G401 (cell line): ENCODE data around the gene PDK3. TPM values are rescaled to one million over a fixed set of nuclear protein-coding genes. Genes with fewer than 3 reads are reported as not detected.

Experiments used
- DNase-seq: peaks from one replicate; pipeline ENCODE4 v3.0.0-alpha.2; 2015; ENCODE audit warnings: low spot score
- in situ Hi-C: cut with HindIII; loops from 2 replicates; pipeline ENCODE4 v1.10.0; 2016; ENCODE audit warnings: low sequenced_read_pairs, mixed read lengths
- total RNA-seq: library from RNA; depleted of rRNA; stranded (reverse); fragments of >200 nt; shearing (Covaris generic); gene quantifications from 2 replicates; pipeline ENCODE4 v1.2.3, GENCODE V29; 2014; rRNA removed

PDK3 gene
- total RNA-seq, 1 experiment from 2014 or later: 27.8 TPM

- in situ Hi-C loops: no loop called here
- no peak for DNase-seq
These were observed 63.5 kb downstream of the PDK3 start for GRCh38 chrX:24528605-24529004.

- no peak for DNase-seq
- in situ Hi-C loops: no loop called here
These were observed 71.5 kb downstream of the PDK3 start for GRCh38 chrX:24536551-24536950.

- in situ Hi-C loops: no loop called here
- no peak for DNase-seq
These were observed 77.7 kb downstream of the PDK3 start for GRCh38 chrX:24542756-24543155.

- no peak for DNase-seq
- in situ Hi-C loops: no loop called here
These were observed 82.9 kb downstream of the PDK3 start for GRCh38 chrX:24547961-24548360.

GRCh38 chrX:24550166-24550565 is 85.1 kb downstream of the PDK3 start:
- in situ Hi-C loops: no loop called here
- no peak for DNase-seq

- in situ Hi-C loops: no loop called here
- no peak for DNase-seq
These were observed 87.9 kb downstream of the PDK3 start for GRCh38 chrX:24553011-24553410.

- in situ Hi-C loops: no loop called here
- no peak for DNase-seq
These were observed 96.0 kb downstream of the PDK3 start for GRCh38 chrX:24561121-24561520.

- in situ Hi-C loops: no loop called here
- DNase-seq: no peak
These were observed 98.4 kb downstream of the PDK3 start for GRCh38 chrX:24563291-24564010.

- in situ Hi-C loops: no loop called here
- no peak for DNase-seq
These were observed 101.2 kb downstream of the PDK3 start for GRCh38 chrX:24566240-24566639.

- in situ Hi-C loops: no loop called here
These were observed 102.1 kb downstream of the PDK3 start for GRCh38 chrX:24567169-24567568.

GRCh38 chrX:24574743-24575142 is 109.7 kb downstream of the PDK3 start:
- in situ Hi-C loops: no loop called here
- no peak for DNase-seq

More at GRCh38 chrX:24567169-24567568, 102.1 kb downstream of the PDK3 start:
- no peak for DNase-seq

GRCh38 chrX:24575496-24575895 is 110.4 kb downstream of the PDK3 start:
- no peak for DNase-seq
- in situ Hi-C loops: no loop called here

GRCh38 chrX:24577091-24577490 is 112.0 kb downstream of the PDK3 start:
- no peak for DNase-seq
- in situ Hi-C loops: no loop called here

Other genes starting within 250 kb of the PDK3 start
- not detected in 2 replicates for gene SUPT20HL2, start 151.2 kb upstream of the PDK3 start, total RNA-seq
- not detected in 2 replicates for gene SUPT20HL1, start 104.6 kb upstream of the PDK3 start, total RNA-seq
- not detected in 2 replicates for gene PCYT1B, start 182.1 kb downstream of the PDK3 start, total RNA-seq
- gene POLA1, start 228.6 kb downstream of the PDK3 start, total RNA-seq: 6.6 and 15.1 TPM in 2 replicates